Stimulated activated naive CD4-positive, alpha-beta T cell (primary cell): ENCODE measurements around the gene SYCN.
"Not testable (repeated sequence)": the region's sequence is repeated elsewhere in the genome, so short reads cannot be mapped to it uniquely, and the experiment has no call there.

Experiments
- DNase-seq, 6 experiments: peaks; one replicate each; lab custom pipeline; 2025; lab: John Stamatoyannopoulos, UW

SYCN gene

DNA sequence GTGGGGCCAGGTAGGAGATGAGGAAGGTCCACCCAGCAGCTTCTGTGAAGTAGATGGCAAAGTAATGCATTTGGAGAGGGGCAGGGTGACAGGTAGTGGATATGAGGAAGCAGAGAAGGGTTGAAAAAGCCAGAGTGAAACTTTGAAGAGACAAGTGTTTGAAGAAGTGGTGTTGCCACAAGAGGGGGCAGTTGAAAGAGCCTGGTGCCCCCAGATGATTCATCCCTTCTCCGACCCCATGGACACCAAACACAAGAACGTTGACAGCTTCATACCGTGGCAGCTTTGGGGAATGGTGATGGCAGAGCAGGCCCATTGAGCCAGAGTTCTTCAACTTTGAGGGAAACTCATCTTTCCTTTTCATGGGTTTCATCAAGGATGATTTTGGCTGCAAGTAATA lies 20.8 kb upstream of the SYCN start:
- DNase-seq, result no peak

DNA sequence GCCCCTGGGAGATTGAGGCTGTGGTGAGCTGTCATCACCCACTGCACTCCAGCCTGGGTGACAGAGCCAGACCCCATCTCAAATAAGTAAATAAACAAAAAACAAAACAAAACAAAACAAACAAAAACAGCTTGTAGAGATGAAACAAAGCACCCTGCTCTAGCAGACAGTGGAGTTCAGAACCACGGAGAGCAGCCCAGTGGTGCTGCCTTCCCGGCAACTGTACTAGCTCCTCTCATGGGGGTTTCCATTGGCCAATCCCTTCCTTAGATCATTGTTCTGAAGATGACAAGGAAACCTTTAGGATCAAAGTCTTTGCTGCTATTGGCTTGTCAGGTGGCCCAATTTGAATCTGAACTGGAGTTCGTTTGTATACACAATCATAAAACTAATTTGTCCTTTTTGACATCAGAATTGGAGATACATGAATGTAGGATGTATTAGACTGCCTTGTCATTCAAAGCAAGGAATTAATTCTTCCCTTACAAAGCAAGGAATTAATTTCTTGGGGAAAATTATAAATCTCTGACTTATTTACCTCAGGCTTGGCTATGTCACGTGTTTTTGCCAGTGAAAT lies 19.7 kb upstream of the SYCN start:
- DNase-seq, result no peak

DNA sequence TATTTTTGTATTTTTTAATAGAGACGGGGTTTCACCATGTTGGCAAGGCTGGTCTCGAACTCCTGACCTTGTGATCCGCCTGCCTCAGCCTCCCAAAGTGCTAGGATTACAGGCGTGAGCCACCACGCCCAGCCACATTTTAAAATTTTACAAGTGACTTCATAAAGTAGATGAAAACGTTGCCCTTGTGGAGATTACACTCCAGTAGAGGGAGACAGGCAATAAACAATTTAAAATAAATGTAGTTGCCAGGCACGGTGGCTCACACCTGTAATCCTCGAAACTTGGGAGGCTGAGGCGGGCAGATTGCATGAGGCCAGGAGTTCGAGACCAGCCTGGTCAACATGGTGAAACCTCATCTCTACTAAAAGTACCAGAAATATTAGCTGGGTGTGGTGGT lies 15.0 kb upstream of the SYCN start:
- DNase-seq, result not testable (repeated sequence)

DNA sequence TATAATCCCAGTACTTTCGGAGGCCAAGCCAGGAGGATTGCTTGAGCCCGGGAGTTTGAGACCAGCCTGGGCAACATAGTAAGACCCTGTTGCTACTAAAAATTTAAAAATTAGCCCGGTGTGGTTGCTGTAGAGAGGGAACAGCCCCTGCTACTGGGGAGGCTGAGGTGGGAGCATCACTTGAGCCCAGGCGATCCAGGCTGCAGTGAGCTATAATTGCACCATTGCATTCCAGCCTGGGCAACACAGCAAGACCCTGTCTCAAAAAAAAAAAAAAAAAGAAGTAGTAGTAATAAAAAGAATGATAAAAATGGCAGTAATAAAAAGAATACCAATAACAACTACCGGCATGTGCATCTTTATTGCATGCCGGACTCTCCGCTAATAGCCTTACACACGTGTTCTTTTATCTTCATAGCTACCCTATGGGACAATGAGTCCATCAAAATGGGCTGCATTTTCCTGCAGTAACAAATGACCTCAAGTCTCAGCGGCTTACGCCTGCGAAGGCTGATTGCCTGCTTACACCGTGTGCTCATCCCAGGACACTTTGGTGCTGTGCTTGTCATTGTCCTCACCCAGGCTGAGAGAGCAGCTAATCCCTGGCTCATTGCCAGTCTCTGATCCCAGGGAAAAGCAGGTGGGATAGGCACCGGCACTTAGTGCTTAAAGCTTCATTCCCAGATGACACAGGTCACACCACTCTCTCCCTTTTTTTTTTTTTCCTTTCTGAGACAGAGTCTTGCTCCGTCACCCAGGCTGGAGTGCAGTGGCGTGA lies 14.4 kb upstream of the SYCN start:
- DNase-seq, result no peak

DNA sequence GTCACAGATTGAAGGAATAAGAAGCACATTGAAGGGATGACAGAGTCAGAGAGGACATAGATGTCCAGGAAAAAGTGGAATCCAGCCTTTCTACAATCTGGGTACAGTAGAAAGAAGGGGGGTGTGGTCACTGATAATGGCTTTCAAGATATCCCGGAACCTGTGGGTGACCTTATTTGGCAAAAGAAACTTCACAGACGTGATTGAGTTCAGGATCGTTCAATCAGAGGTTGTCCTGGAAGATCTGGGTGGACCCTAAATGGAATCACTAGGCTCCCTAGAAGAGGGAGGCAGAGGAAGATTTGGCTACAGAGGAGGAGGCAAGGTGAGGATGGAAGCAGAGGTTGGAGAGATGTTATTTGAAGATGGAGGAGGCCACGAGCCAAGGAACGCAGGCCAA lies 13.0 kb upstream of the SYCN start:
- DNase-seq, result no peak

DNA sequence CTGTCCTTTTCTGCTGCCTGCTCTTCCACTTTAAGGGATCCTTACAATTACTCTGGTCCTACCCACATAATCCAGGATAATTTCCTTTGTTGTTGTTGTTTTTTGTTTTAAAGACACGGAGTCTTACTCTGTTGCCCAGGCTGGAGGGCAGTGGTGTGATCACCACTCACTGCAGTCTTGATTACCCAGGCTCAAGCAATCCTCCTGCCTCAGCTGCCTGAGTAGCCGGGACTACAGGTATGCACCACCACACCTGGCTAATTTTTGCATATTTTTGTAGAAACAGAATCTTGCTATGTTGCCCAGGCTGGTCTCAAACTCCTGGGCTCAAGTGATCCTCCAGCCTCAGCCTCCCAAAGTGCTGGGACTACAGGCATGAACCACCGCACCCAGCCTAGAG lies 11.3 kb upstream of the SYCN start:
- not testable (repeated sequence) for DNase-seq

DNA sequence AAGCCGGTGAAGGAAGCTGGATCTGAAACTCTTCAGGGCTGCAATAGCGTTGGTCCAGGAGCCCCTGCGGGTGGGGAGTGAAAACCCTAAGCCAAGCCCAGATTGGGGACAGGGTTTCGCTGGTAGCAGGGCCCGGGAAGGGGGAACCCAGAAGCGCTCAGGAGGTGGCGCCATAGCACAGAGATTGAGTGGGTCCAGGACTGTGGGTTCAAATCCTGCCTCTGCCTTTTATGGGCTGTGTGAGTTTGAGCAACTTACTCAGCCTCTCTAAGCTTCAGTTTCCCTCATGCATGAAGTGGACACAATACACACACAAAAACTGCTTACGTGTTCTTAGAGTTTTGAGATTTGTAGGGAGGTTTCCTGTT lies 8.3 kb upstream of the SYCN start:
- peak; percentile 16 to 50 (median 31) for DNase-seq

DNA sequence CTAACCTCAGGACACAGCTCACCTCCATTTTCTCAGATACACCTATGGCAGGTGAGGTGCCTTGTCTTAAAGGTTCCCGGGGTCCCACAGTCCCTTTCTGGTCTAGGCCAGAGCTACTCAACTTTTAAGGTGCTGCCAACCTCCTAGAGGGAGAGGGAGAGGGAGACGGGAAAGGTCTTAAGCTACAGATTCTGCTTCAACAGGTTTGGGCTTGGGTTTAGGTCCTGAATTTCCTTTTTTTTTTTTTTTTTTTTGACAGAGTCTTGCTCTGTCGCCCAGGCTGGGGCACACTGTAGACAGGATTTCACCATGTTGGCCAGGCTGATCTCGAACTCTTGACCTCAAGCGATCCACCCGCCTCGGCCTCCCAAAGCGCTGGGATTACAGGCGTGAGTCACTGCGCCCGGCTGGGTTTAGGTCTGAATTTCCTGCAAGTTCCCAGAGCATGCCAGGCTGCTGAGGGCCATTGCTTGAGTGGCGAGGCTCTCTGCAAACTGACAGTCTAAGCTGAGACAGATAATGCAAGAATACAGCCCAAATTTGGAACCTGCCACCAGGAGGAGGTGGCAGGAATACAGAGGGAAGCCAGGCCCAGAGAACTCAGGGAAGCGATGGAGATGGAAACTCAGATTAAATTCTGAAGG lies 7.8 kb upstream of the SYCN start:
- no peak for DNase-seq

DNA sequence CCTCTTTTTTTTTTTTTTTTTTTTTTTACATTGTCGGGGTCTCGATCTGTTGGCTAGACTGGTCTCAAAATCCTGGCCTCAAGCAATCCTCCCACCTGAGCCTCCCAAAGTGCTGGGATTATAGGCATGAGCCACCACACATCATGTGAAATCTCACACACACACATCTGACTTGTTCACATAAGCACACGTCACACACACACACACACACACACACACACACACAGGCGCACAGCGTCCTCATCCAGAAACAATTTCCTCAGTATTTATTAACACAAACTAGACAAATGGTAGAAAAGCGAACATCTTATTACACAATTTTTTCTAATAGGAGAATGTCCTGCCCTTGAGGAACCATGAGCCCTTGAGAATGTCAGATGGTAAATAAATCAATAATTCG lies 5.1 kb upstream of the SYCN start:
- DNase-seq, result no peak

DNA sequence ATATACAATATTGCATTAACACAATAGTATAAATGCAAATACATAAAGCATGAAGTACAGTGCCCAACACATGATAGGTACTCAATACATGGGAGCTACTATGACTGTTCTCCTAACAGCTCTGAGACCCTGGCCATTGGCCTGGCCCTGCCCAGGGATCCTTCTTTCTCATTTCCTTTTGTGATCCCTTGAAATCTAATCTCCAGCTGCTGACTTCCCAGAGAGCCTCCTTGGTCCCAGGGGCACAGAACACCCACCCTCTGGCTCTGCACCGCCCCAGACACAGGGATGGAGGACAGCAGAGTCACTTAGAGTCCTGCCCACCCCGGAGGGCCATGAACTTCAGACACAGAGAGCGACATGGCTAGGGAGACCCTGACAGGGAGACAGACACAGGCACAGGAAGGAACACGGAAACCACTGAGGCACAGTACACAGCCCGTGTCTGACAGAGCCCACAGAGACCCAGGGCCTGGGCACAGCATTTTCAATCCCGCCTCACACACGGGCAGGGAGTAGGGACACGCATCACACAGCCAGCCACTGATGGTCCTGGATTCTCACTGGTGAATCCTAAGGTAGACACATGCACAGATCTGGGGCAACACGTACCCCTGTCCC lies 4.2 kb upstream of the SYCN start:
- no peak for DNase-seq

DNA sequence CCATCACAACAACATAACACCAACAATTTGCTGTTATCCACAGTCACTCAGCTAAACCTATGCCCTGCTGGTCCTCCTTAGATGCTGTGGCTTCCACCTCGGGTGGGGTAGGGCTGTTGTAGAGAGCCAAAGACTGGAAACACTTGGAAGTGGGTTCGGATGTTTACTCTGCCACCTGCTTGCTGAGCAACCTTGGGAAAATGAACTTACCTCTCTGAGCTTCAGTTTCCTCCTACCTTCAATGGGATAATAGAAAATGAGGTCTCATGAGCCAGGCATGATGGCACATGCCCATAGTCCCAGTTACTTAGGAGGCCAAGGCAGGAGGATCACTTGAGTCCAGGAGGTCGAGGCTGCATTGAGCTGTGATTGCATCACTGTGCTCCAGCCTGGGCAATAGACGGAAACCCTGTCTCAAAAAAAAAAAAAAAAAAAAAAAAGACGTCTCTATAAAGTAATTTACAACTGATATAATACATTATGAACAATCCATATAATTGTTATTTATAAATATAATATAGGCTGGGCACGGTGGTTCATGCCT lies 3.3 kb upstream of the SYCN start:
- no peak for DNase-seq

DNA sequence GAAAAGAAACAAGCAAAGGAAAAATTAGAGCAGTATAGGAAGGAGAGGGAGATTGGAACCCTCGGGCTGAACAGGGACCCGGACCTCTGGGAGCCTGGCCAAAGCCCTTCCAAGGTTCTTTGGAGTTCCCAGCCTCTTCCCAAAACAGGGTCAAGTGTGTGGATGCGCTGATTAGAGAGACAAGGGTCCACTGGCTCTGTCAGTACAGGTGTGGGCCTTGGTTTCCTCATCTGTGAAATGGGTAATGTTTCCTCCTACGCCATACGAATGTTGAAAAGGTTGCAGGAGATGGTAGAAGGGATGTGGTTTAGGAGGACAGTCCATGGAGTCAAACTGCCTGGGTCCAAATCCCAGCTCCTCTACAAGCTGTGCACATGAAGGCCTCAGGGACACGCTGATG lies 2.1 kb upstream of the SYCN start:
- no peak for DNase-seq

DNA sequence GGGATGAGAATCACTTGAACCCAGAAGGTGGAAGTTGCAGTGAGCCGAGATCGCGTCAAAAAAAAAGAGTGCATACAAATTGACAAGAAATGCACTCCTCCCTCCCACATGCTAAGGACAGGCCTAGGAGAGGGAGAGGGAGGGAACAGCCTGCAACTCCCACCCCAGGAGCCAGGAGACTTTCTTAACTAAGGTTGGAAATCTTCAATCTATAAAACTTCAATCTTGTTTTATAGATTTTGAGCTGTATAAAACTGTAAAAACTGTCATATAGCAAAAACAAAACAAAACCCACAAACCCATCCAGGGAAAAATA lies 1.3 kb upstream of the SYCN start:
- no peak for DNase-seq

DNA sequence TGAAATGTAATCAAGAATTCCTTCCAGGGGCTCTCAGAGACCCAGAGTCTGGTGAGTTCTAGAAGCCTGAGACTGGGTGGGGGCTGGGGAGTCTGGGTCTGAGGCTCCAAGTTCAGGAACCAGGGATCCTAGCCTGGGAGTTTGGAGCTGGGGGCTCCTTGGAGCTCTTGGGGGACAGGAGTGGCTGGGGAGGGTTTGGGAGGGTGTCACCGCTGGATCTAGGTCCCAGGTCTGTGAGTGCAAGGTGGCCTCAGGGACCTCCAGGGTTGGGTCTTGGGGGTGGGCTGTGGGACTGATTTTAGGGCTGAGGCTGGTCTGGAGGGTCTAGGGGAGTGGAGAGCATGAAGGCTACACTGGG lies 1.1 kb downstream of the SYCN start:
- no peak for DNase-seq

DNA sequence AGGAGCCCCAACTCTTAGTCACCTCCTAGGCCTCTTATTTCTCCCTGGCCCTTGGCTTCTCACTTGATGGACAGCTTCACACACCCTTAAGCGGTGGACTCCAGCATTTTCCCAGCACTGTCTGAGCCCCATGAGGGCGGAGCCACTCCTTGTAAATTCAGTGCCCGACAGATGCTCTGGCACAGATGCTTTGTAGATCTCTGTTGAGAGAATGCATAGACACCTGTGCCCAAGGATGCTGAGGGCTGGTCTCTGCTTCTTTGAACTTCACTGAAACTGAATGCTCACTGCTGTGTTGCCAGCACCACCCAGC lies 3.3 kb downstream of the SYCN start:
- DNase-seq, result no peak

DNA sequence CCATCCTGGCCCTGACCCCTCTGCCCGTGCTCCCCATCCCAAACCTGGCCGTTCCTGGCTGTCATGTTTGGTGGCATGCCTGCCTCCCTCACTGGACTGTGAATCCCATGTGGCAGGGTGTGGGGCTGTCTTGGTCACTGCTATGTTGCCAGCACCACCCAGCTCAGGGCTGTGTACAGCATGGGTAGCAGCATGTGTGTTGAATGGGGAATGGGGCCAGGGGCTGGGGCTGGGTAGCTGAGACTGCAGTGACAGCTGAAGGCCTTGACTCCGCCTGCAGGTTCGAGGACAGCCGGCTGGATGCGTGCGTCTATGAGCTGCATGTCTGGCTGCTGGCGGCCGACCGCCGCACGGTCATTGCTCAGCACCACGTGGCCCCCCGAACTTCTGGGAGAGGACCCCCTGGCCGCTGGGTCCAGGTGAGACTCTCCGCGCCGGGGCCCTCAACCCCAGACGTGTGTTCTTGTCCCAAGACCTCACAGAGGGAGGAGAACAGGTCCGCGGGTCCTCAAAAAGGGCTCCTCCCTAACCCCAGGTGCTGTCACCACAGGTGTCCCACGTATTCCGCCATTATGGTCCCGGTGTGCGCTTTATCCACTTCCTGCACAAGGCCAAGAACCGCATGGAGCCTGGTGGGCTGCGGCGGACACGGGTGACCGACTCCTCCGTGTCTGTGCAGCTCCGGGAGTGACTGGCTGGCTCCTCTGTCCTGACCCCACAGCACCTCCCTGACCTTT lies 3.8 kb downstream of the SYCN start:
- no peak for DNase-seq

DNA sequence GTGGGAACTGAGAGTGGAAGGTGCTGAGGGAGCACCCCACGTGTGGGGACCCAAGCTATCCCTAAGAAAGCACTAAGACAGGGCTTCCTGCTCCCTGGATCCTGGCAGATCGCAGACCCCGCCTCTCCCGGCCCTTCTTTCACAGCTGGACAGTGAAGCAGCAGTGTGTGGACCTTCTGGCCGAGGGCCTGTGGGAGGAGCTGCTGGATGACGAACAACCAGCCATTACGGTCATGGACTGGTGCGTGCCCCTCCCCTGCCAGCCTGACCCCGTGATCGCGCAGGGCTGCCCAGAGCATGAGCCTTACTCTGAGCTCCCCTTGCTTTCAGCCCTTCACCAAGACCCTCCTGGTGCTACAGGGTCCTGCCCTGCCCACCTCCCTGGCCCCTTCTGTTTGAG lies 5.0 kb downstream of the SYCN start:
- DNase-seq, result no peak

DNA sequence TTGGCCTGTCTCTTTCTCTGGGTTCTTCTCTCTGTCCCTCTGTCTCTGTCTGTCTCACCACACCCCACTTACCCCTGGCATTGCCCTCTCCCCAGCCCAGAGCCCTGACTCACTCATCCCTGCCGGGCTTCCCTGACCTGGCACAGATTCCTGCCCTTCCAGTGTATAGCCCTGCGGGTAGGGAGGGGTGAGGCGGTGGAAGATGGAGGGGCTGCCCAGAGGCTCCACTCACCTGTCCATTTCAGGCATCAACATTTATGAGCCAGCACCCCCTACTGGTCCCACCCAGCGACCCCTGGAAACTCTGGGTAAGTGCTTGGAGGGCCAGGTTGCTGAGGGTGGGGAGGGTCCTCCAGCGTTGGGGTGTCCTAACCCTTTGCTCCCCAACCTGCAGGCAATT lies 6.3 kb downstream of the SYCN start:
- DNase-seq, result no peak

DNA sequence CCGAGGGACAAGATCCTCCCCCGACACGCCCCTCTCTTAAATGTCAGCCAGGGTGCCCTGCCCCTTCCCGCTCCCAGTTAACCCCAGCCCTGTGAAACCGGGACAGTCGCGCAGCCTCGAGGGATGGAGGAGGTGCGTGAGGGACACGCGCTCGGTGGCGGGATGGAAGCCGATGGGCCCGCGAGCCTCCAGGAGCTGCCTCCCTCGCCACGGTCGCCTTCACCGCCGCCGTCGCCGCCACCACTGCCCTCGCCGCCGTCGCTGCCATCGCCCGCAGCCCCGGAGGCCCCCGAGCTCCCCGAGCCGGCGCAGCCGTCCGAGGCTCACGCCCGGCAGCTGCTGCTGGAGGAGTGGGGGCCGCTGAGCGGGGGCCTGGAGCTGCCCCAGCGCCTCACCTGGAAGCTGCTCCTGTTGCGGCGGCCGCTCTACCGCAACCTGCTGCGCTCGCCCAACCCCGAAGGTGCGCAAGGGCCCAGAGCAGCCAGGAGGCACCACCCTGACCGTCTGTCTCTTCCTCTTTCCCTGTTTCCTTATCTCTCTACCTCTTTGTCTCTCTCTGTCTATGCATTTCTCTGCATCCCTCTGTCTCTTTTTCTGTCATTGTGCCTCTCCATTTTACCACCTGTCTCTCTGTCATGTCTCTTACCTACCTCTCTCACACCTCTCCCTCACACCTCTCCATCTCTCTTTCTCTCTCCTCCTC lies 7.1 kb downstream of the SYCN start, which contains the start of gene NCCRP1:
Gene NCCRP1, plus strand, starts transcription at position 105 of the 703 bp plus-strand sequence. Its CDS starts 19 bp downstream, at position 124.
- DNase-seq, result no peak

DNA sequence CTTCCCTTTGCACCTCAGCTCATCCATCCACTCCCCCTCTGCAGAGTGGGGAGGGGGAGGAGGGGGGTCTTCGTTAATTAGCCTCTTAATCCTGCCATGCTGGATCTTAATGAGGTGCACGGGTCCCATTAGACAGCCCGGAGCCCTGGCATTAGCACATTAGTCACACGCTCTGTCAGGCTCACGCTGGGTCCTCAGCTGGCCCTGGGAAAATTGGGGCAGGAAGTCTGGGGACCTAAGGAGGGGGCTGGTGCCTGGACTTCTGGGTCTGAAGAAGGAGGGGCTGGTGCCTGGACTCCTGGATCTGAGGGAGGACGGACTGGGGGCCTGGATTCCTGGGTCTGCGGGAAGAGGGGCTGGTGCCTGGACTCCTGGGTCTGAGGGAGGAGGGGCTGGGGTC lies 7.7 kb downstream of the SYCN start:
- DNase-seq, result no peak

DNA sequence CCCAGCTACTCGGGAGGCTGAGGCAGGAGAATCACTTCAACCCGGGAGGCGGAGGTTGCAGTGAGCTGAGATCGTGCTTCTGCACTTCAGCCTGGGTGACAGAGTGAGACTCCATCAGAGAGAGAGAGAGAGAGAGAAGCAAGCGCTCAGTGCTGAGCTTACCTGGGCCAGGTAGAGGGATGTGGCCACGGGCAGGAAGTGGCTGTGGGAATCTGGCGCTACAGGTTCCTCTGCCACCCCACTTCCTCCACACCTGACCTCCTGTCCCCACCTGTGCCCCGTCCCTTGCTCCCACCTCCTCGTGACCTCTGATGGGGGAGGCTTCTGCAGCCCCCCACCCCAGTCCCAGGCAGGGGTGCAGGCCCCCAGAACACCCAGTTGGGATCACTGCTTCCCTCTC lies 8.3 kb downstream of the SYCN start:
- DNase-seq, result peak in 2 of 6 experiments; percentile 15 to 16
